Kidney (tissue), 14 donors: ENCODE measurements around the gene CCT6B. TPM values are rescaled to one million over a fixed set of nuclear protein-coding genes. Genes with fewer than 3 reads are reported as not detected.

Experiments
- DNase-seq, 5 donors: peaks; one replicate each; pipeline ENCODE4 v3.0.0-alpha.2; 2013 to 2020
- FAIRE-seq: peaks from 2 replicates; lab custom pipeline; 2012; peaks lifted over from hg19 to GRCh38; lab: Jason Lieb, UNC
- H3K27ac ChIP-seq, 2 donors: one replicate each; pipeline ENCODE4 v1.7.0; 2013; ENCODE audit warnings: low read depth in 2 of 2, low read length in 2 of 2, inconsistent platforms in 1 of 2
- H3K27me3 ChIP-seq: one replicate; pipeline ENCODE4 v1.7.1; 2013; ENCODE audit warnings: low read length, inconsistent platforms; ENCODE audit not compliant: control insufficient read depth, insufficient read depth
- H3K36me3 ChIP-seq, 3 donors: one replicate each; pipeline versions ENCODE4 v1.7.0 to v1.7.1; 2013; ENCODE audit warnings: low read length in 3 of 3, control low read depth in 1 of 3, inconsistent platforms in 1 of 3; ENCODE audit not compliant: insufficient read depth in 3 of 3, control insufficient read depth in 2 of 3
- H3K4me1 ChIP-seq, 3 donors: one replicate each; pipeline versions ENCODE4 v1.7.0 to v1.7.1; 2013; ENCODE audit warnings: low read length in 3 of 3, inconsistent platforms in 1 of 3, low read depth in 1 of 3; ENCODE audit not compliant: control insufficient read depth in 2 of 3, insufficient read depth in 2 of 3
- H3K4me3 ChIP-seq, 3 donors: one replicate each; pipeline versions ENCODE4 v1.7.0 to v1.8.1; 2013; ENCODE audit warnings: low read length in 3 of 3, control low read depth in 1 of 3, inconsistent platforms in 1 of 3
- H3K9ac ChIP-seq, 3 donors: one replicate each; pipeline versions ENCODE4 v1.7.0 to v1.7.1; 2013; ENCODE audit warnings: low read length in 3 of 3, control low read depth in 1 of 3, inconsistent platforms in 1 of 3
- H3K9me3 ChIP-seq, 3 donors: one replicate each; pipeline versions ENCODE4 v1.7.0 to v1.7.1; 2013; ENCODE audit warnings: low read length in 3 of 3, control low read depth in 1 of 3, inconsistent platforms in 1 of 3; ENCODE audit not compliant: control insufficient read depth in 2 of 3, insufficient read depth in 1 of 3
- intact Hi-C: fragments of 100-400 bp; cut with DNase I; formaldehyde crosslinking; loops from one replicate; pipeline ENCODE4 v1.11.1; 2022
- polyA plus RNA-seq: library from polyadenylated mRNA; stranded (reverse); fragments of 350-450 nt; fragmentation: Illumina TruSeq; extraction: RNeasy Lipid Tissue Mini Kit (QIAGEN cat#74804); gene quantifications from one replicate; pipeline ENCODE4 v1.2.3, GENCODE V29; 2014; ENCODE audit warnings: low read depth, low replicate concordance; ENCODE audit not compliant: insufficient read depth
- total RNA-seq: library from RNA; stranded (reverse); fragmentation: NEBNext Ultra II Directional; extraction: Animal tissue kit (Norgen Biotek cat#: 25700); gene quantifications from one replicate; pipeline ENCODE4 v1.2.1, GENCODE V29; 2021
- TF ChIP-seq, protein P1 (sequence below): IDR thresholded peaks from 3 replicates; pipeline ENCODE4 v1.5.1; 2012; ENCODE audit warnings: mild to moderate bottlenecking, moderate library complexity, borderline replicate concordance; ENCODE audit not compliant: insufficient read depth; ENCODE audit errors: extremely low read depth
- donor health status: control.
- donor health status: control.
- donor health status: control.
- donor health status: control.
- donor health status: control.
- donor health status: DM: yes; HTN: yes; CAD: no.
- donor health status: Normal renal cell carcinoma (clear cell type).

Gene CCT6B
- total and polyA plus RNA-seq, 2 donors from 2014 or later, result 2.5 to 3.9 TPM

DNA sequence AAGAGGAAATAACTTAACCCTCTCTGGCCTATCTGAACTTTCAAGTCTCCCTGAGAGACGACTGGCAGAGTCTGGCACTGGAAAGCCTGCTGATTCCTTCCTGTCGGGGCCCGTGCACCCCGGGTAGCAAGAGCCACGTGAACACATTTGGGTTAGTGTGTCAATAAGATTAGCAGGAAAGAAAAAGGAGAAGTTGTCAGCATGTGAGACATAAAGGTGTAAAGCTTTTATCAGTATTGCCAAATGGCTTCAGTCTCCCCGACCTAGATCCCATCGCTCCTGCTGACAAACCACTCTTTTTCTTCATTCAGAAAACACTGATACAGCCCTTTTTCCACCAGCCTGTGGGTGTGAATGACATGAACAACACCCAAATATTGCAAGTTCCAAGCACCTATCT is 74.4 kb downstream of the CCT6B start:
- no peak overlapping the region for H3K4me3 ChIP-seq
- TF ChIP-seq, protein P1, sequence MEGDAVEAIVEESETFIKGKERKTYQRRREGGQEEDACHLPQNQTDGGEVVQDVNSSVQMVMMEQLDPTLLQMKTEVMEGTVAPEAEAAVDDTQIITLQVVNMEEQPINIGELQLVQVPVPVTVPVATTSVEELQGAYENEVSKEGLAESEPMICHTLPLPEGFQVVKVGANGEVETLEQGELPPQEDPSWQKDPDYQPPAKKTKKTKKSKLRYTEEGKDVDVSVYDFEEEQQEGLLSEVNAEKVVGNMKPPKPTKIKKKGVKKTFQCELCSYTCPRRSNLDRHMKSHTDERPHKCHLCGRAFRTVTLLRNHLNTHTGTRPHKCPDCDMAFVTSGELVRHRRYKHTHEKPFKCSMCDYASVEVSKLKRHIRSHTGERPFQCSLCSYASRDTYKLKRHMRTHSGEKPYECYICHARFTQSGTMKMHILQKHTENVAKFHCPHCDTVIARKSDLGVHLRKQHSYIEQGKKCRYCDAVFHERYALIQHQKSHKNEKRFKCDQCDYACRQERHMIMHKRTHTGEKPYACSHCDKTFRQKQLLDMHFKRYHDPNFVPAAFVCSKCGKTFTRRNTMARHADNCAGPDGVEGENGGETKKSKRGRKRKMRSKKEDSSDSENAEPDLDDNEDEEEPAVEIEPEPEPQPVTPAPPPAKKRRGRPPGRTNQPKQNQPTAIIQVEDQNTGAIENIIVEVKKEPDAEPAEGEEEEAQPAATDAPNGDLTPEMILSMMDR, result no peak
- H3K27ac ChIP-seq, result no peak overlapping the region
- no peaks in the 10 kb centered on the region for H3K9me3 ChIP-seq
- no peaks in the 10 kb centered on the region for H3K27me3 ChIP-seq
- no peaks in the 10 kb centered on the region for H3K36me3 ChIP-seq
- intact Hi-C loops, result no loop called here
- H3K9ac ChIP-seq, result no peak overlapping the region
- FAIRE-seq, result no peak
- DNase-seq, result no peak
- no peaks in the 10 kb centered on the region for H3K4me1 ChIP-seq

GRCh38 chr17:34885076-34885475 is 76.2 kb downstream of the CCT6B start:
- no peaks in the 10 kb centered on the region for H3K4me1 ChIP-seq
- H3K27ac ChIP-seq, result no peak overlapping the region
- no peak overlapping the region for H3K9ac ChIP-seq
- H3K9me3 ChIP-seq, result peaks cover 0 to 7% (median 0%) of the 10 kb centered on the region in 3 donors
- intact Hi-C loops, result no loop called here
- no peak for FAIRE-seq
- no peaks in the 10 kb centered on the region for H3K36me3 ChIP-seq
- H3K4me3 ChIP-seq, result no peak overlapping the region
- H3K27me3 ChIP-seq, result no peaks in the 10 kb centered on the region
- TF ChIP-seq, protein P1, result no peak
- DNase-seq, result no peak

GRCh38 chr17:34884597-34884996 is 76.7 kb downstream of the CCT6B start:
- H3K36me3 ChIP-seq, result no peaks in the 10 kb centered on the region
- no peak for FAIRE-seq
- no peaks in the 10 kb centered on the region for H3K4me1 ChIP-seq
- no peak for DNase-seq
- no peaks in the 10 kb centered on the region for H3K27me3 ChIP-seq
- no peak overlapping the region for H3K4me3 ChIP-seq
- TF ChIP-seq, protein P1, result no peak
- peaks cover 0 to 9% (median 0%) of the 10 kb centered on the region in 3 donors for H3K9me3 ChIP-seq
- no peak overlapping the region for H3K9ac ChIP-seq
- no peak overlapping the region for H3K27ac ChIP-seq
- intact Hi-C loops, result no loop called here
